CD4-positive, alpha-beta T cell treated with Interleukin-6 at 100 ng/mL for 8 hours (primary cell): ENCODE measurements around the gene ZNF394.
A peak's percentile ranks its signal among the peaks of the same experiment; 100 is the strongest.
"Not testable (repeated sequence)": the region's sequence is repeated elsewhere in the genome, so short reads cannot be mapped to it uniquely, and the experiment has no call there.

Source experiments
- DNase-seq: peaks from one replicate; pipeline ENCODE4 v3.0.0-alpha.2; 2020; ENCODE audit warnings: mixed read lengths, low spot score

Gene ZNF394

GRCh38 chr7:99499721-99500636, at the start of gene ZNF394:
Gene ZNF394 (minus strand): TSS chr7:99500281. CDS start chr7:99500093, 188 bp downstream.
- DNase-seq, result peak; percentile 88

GRCh38 chr7:99549545-99549944, 49.5 kb upstream of the ZNF394 start:
- not testable (repeated sequence) for DNase-seq

- not testable (repeated sequence) for DNase-seq
Observed at GRCh38 chr7:99545308-99545707, 45.2 kb upstream of the ZNF394 start.

GRCh38 chr7:99543916-99544315, 43.8 kb upstream of the ZNF394 start:
- no peak for DNase-seq

GRCh38 chr7:99543081-99543671, 43.1 kb upstream of the ZNF394 start:
- no peak for DNase-seq

- DNase-seq, result no peak
Observed at GRCh38 chr7:99541212-99541611, 41.1 kb upstream of the ZNF394 start.

- no peak for DNase-seq
Observed at GRCh38 chr7:99540542-99540941, 40.5 kb upstream of the ZNF394 start.

GRCh38 chr7:99539213-99539811, 39.2 kb upstream of the ZNF394 start:
- DNase-seq, result no peak

- no peak for DNase-seq
Observed at GRCh38 chr7:99535667-99536066, 35.6 kb upstream of the ZNF394 start.

GRCh38 chr7:99531354-99531765, 31.3 kb upstream of the ZNF394 start:
- no peak for DNase-seq

- no peak for DNase-seq
Observed at GRCh38 chr7:99525713-99526440, 25.8 kb upstream of the ZNF394 start.

GRCh38 chr7:99521399-99521798, 21.3 kb upstream of the ZNF394 start:
- DNase-seq, result no peak

GRCh38 chr7:99514050-99514449, 14.0 kb upstream of the ZNF394 start:
- DNase-seq, result no peak

- DNase-seq, result no peak
Observed at GRCh38 chr7:99505324-99505662, 5.2 kb upstream of the ZNF394 start.

GRCh38 chr7:99504603-99505323, 4.7 kb upstream of the ZNF394 start, which contains the start of gene ZKSCAN5:
Gene ZKSCAN5 (plus strand): TSS chr7:99504662. CDS start chr7:99506045, 1,383 bp downstream.
- peak; percentile 95 for DNase-seq

GRCh38 chr7:99504281-99504602, 4.2 kb upstream of the ZNF394 start:
- DNase-seq, result no peak

GRCh38 chr7:99501236-99501635, 1.2 kb upstream of the ZNF394 start:
- not testable (repeated sequence) for DNase-seq

GRCh38 chr7:99500637-99501009, 542 bp upstream of the ZNF394 start:
- DNase-seq, result no peak

- peak; percentile 33 for DNase-seq
Observed at GRCh38 chr7:99499371-99499720, 735 bp downstream of the ZNF394 start.

GRCh38 chr7:99498546-99498944, 1.5 kb downstream of the ZNF394 start:
- no peak for DNase-seq

- DNase-seq, result no peak
Observed at GRCh38 chr7:99497766-99498545, 2.1 kb downstream of the ZNF394 start.
